Karpas-422 (cell line): Measurements from ENCODE around the gene DEAF1. TPM values are rescaled to one million over a fixed set of nuclear protein-coding genes. Genes with fewer than 3 reads are reported as not detected.

Source experiments
- DNase-seq: peaks from one replicate; pipeline ENCODE4 v3.0.0-alpha.2; 2015
- H2AFZ ChIP-seq: fragments of 200-600 bp; sonication (generic); 2 replicates; pipeline ENCODE4 v1.6.1; 2014; ENCODE audit warnings: antibody characterized with exemption, low read length, mixed read lengths
- H3K27ac ChIP-seq: fragments of 200-600 bp; sonication (generic); 2 replicates; pipeline ENCODE4 v1.5.1; 2014; ENCODE audit warnings: mild to moderate bottlenecking, low read length, moderate library complexity
- H3K27me3 ChIP-seq: fragments of 200-600 bp; sonication (generic); 2 replicates; pipeline ENCODE4 v1.6.1; 2014; ENCODE audit warnings: low read length, mixed read lengths
- H3K36me3 ChIP-seq: fragments of 200-600 bp; sonication (generic); 2 replicates; pipeline ENCODE4 v1.6.1; 2014; ENCODE audit warnings: low read length, mixed read lengths; ENCODE audit not compliant: insufficient read depth
- H3K4me1 ChIP-seq: fragments of 200-600 bp; sonication (generic); 2 replicates; pipeline ENCODE4 v1.6.1; 2014; ENCODE audit warnings: mild to moderate bottlenecking, low read length, mixed read lengths
- H3K4me2 ChIP-seq: fragments of 200-600 bp; sonication (generic); 2 replicates; pipeline ENCODE4 v1.6.1; 2014; ENCODE audit warnings: low read length, low read depth, mild to moderate bottlenecking; ENCODE audit not compliant: poor library complexity, severe bottlenecking
- H3K4me3 ChIP-seq: fragments of 200-600 bp; sonication (generic); 2 replicates; pipeline ENCODE4 v1.5.1; 2014; ENCODE audit warnings: mild to moderate bottlenecking, antibody characterized with exemption, low read length, mixed read lengths
- H3K79me2 ChIP-seq: fragments of 200-600 bp; sonication (generic); 2 replicates; pipeline ENCODE4 v1.6.1; 2014; ENCODE audit warnings: mild to moderate bottlenecking, low read length, mixed read lengths
- H3K9ac ChIP-seq: fragments of 200-600 bp; sonication (generic); 2 replicates; pipeline ENCODE4 v1.6.0; 2014; ENCODE audit warnings: low read length
- H3K9me2 ChIP-seq: fragments of 200-600 bp; sonication (generic), shearing (Covaris generic); replicated peaks from 2 replicates; pipeline ENCODE4 v1.6.0; 2014; ENCODE audit warnings: mild to moderate bottlenecking, low read length, moderate library complexity; ENCODE audit not compliant: insufficient read depth
- H3K9me3 ChIP-seq: fragments of 300-700, 200-600 bp; sonication (generic); 2 replicates; pipeline ENCODE4 v1.6.1; 2014; ENCODE audit warnings: low read length, mixed read lengths
- H4K20me1 ChIP-seq: fragments of 200-600 bp; sonication (generic); 2 replicates; pipeline ENCODE4 v1.6.1; 2014; ENCODE audit warnings: mild to moderate bottlenecking, antibody characterized with exemption, low read length, low read depth; ENCODE audit not compliant: insufficient read depth
- total RNA-seq: library from RNA; depleted of rRNA; stranded (reverse); fragments of >200 nt; shearing (Covaris generic); gene quantifications from 2 replicates; pipeline ENCODE4 v1.2.3, GENCODE V29; 2014; ENCODE audit warnings: low replicate concordance

Gene DEAF1
- total RNA-seq, 1 experiment from 2014 or later, result 35.9 TPM

DNA sequence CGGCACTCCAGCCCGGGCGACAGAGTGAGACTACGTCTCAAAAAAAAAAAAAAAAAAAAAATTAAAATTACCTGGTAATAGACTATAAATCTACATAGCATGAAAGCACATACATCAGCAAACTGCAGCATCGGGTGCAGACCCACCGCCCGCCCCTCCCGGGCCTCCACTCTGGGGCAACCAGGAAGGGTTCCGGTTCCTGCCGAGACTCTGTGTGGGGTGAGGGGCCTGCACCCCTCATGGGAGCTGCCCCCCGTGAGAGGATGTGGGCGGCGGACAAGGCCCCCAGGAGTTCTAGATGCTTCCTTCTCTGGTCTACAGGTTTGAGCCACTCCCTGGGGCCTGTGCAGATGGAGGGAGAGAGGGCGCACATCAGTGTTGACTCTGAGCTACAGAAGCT lies 48.8 kb downstream of the DEAF1 start:
- H3K4me3 ChIP-seq, result no peak overlapping the region
- H3K79me2 ChIP-seq, result no peaks in the 10 kb centered on the region
- H3K9ac ChIP-seq, result no peak overlapping the region
- H3K36me3 ChIP-seq, result peaks cover 6% of the 10 kb centered on the region; the same call in 1 of the 2 replicates
- no peaks in the 10 kb centered on the region for H3K9me3 ChIP-seq
- no peaks in the 10 kb centered on the region for H3K9me2 ChIP-seq
- no peak for DNase-seq
- peaks cover 13% of the 10 kb centered on the region for H3K4me1 ChIP-seq
- no peaks in the 10 kb centered on the region for H4K20me1 ChIP-seq
- no peak overlapping the region for H3K4me2 ChIP-seq
- H3K27ac ChIP-seq, result peak overlapping the region; percentile 68
- H3K27me3 ChIP-seq, result no peaks in the 10 kb centered on the region
- no peak overlapping the region for H2AFZ ChIP-seq

DNA sequence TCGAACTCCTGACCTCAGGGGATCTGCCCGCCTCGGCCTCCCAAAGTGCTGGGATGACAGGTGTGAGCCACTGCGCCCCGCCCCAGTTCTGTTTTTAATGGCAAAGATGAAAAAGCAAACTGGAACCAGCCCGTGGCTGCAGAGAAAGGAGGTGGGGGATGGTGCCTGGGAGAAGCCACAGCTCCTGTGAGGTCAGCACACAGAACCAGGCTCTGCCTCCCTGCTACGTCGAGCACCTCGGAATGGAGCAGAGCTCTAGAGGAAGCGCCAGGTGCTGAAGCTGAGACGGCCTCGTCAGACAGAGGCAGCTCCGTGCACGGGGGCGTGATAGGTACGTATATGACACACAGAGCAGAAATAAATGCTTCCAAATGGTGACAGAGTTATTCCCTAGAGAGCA lies 49.5 kb downstream of the DEAF1 start:
- Histone ChIP-seq H3K4me2 (no peak overlapping the region), H3K79me2 (no peaks in the 10 kb centered on the region), H3K27ac (0 out of 2 replicates have a peak overlapping the region, but pooled peaks have one; percentile 68), H3K4me3 (no peak overlapping the region), H3K9me2 (no peaks in the 10 kb centered on the region), H3K9ac (no peak overlapping the region), H4K20me1 (no peaks in the 10 kb centered on the region), H3K4me1 (peaks cover 13% of the 10 kb centered on the region), H2AFZ (no peak overlapping the region), H3K36me3 (peaks cover 6% of the 10 kb centered on the region; the same call in 1 of the 2 replicates), H3K9me3 (no peaks in the 10 kb centered on the region), H3K27me3 (no peaks in the 10 kb centered on the region)
- DNase-seq, result no peak

- no peak for DNase-seq
- H3K9me2 ChIP-seq, result no peaks in the 10 kb centered on the region
- no peak overlapping the region for H3K4me3 ChIP-seq
- H3K27me3 ChIP-seq, result no peaks in the 10 kb centered on the region
- no peak overlapping the region for H3K9ac ChIP-seq
- H3K79me2 ChIP-seq, result no peaks in the 10 kb centered on the region
- H3K27ac ChIP-seq, result no peak overlapping the region
- no peaks in the 10 kb centered on the region for H3K9me3 ChIP-seq
- no peak overlapping the region for H2AFZ ChIP-seq
- no peak overlapping the region for H3K4me2 ChIP-seq
- peaks cover 6% of the 10 kb centered on the region; the same call in 1 of the 2 replicates for H3K36me3 ChIP-seq
- no peaks in the 10 kb centered on the region for H4K20me1 ChIP-seq
- H3K4me1 ChIP-seq, result peaks cover 13% of the 10 kb centered on the region
Measured at GRCh38 chr11:643849-644738, 50.9 kb downstream of the DEAF1 start.

DNA sequence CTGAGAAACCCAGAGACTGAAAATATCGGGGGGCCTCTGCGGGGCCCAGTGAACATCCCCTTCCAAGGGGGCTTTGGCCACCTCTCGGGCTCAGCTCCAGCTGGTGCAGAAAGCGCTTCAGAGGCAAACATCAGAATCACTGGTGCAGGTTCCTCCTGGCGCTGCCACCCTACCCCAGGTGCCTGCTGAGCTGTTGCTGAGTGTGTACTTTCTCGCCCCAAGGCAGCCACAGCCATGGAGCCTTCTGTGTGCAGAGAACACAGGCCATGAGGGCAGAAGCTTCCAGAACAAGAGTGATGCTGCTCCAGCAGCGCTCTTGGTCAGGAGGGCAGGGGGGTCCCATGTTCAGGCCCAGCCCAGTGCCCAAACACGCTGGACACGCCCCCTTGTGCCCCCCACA lies 51.7 kb downstream of the DEAF1 start:
- DNase-seq, result no peak
- no peaks in the 10 kb centered on the region for H3K9me3 ChIP-seq
- H3K4me2 ChIP-seq, result no peak overlapping the region
- H3K79me2 ChIP-seq, result no peaks in the 10 kb centered on the region
- no peak overlapping the region for H3K27ac ChIP-seq
- H3K9ac ChIP-seq, result no peak overlapping the region
- no peaks in the 10 kb centered on the region for H3K27me3 ChIP-seq
- H3K4me3 ChIP-seq, result no peak overlapping the region
- no peaks in the 10 kb centered on the region for H4K20me1 ChIP-seq
- H2AFZ ChIP-seq, result no peak overlapping the region
- peaks cover 6% of the 10 kb centered on the region; the same call in 1 of the 2 replicates for H3K36me3 ChIP-seq
- peaks cover 13% of the 10 kb centered on the region for H3K4me1 ChIP-seq
- no peaks in the 10 kb centered on the region for H3K9me2 ChIP-seq

DNA sequence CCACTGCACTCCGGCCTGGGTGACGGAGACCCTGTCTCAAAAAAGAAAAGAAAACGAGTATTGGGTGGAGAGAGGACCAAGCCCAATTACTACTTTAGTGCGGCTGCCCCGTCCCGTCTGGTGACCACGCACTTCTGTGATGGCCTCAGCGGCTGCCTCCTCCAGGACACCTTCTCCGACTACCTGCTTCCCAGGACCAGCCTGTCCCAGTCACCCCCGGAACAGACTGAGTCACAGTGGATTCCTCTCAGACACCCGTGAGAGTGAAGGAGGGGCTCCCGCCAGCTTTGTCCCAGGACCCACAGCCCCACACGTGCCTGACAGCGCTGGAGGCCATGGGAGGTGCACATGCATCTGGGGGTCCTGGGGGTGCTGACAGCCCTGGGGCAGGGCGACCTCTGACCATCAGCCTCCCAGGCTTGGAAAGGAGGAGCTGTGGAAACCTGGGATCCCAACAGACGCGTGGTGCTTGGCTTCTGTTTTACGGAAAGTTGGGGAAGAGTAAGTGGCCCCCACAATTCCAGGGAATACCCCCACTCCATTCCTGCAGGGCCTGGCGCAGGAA lies 53.1 kb downstream of the DEAF1 start:
- H3K4me1 ChIP-seq, result peaks cover 13% of the 10 kb centered on the region
- no peak overlapping the region for H2AFZ ChIP-seq
- peaks cover 6% of the 10 kb centered on the region; the same call in 1 of the 2 replicates for H3K36me3 ChIP-seq
- no peak overlapping the region for H3K9ac ChIP-seq
- no peaks in the 10 kb centered on the region for H3K9me3 ChIP-seq
- H3K27me3 ChIP-seq, result no peaks in the 10 kb centered on the region
- no peaks in the 10 kb centered on the region for H3K9me2 ChIP-seq
- no peak overlapping the region for H3K4me3 ChIP-seq
- H4K20me1 ChIP-seq, result no peaks in the 10 kb centered on the region
- DNase-seq, result no peak
- no peak overlapping the region for H3K27ac ChIP-seq
- H3K79me2 ChIP-seq, result no peaks in the 10 kb centered on the region
- no peak overlapping the region for H3K4me2 ChIP-seq

DNA sequence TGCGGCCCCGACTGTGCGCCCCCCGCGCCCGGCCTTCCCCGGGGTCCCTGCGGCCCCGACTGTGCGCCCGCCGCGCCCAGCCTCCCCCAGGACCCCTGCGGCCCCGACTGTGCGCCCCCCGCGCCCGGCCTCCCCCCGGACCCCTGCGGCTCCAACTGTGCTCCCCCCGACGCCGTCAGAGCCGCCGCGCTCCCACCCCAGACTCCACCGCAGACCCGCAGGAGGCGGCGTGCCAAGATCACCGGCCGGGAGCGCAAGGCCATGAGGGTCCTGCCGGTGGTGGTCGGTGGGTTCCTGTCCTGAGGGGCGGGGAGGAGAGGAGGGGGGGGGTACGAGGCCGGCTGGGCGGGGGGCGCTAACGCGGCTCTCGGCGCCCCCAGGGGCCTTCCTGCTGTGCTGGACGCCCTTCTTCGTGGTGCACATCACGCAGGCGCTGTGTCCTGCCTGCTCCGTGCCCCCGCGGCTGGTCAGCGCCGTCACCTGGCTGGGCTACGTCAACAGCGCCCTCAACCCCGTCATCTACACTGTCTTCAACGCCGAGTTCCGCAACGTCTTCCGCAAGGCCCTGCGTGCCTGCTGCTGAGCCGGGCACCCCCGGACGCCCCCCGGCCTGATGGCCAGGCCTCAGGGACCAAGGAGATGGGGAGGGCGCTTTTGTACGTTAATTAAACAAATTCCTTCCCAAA lies 54.9 kb downstream of the DEAF1 start:
- H3K27ac ChIP-seq, result no peak overlapping the region
- H3K4me1 ChIP-seq, result no peaks in the 10 kb centered on the region
- H3K9me3 ChIP-seq, result no peaks in the 10 kb centered on the region
- H3K79me2 ChIP-seq, result no peaks in the 10 kb centered on the region
- DNase-seq, result no peak
- H3K4me3 ChIP-seq, result no peak overlapping the region
- H3K27me3 ChIP-seq, result no peaks in the 10 kb centered on the region
- H3K4me2 ChIP-seq, result no peak overlapping the region
- no peaks in the 10 kb centered on the region for H3K9me2 ChIP-seq
- 0 out of 2 replicates have a peak, but pooled peaks cover 2% of the 10 kb centered on the region for H3K36me3 ChIP-seq
- H3K9ac ChIP-seq, result no peak overlapping the region
- H4K20me1 ChIP-seq, result no peaks in the 10 kb centered on the region; the same call in 1 of the 2 replicates
- no peak overlapping the region for H2AFZ ChIP-seq

GRCh38 chr11:639332-639955 lies 55.6 kb downstream of the DEAF1 start:
- H2AFZ ChIP-seq, result no peak overlapping the region
- H3K4me2 ChIP-seq, result no peak overlapping the region
- H3K4me3 ChIP-seq, result no peak overlapping the region
- H3K36me3 ChIP-seq, result 0 out of 2 replicates have a peak, but pooled peaks cover 2% of the 10 kb centered on the region
- no peak for DNase-seq
- H3K4me1 ChIP-seq, result no peaks in the 10 kb centered on the region
- H3K9ac ChIP-seq, result no peak overlapping the region
- H3K79me2 ChIP-seq, result no peaks in the 10 kb centered on the region
- H3K9me2 ChIP-seq, result no peaks in the 10 kb centered on the region
- H3K27me3 ChIP-seq, result no peaks in the 10 kb centered on the region
- no peak overlapping the region for H3K27ac ChIP-seq
- no peaks in the 10 kb centered on the region for H3K9me3 ChIP-seq
- no peaks in the 10 kb centered on the region; the same call in 1 of the 2 replicates for H4K20me1 ChIP-seq
